HG03159 (cell line): Measurements from ENCODE around the gene FAM240A.

ENCODE experiments used
- ATAC-seq: cut with Tn5 transposase; IDR thresholded peaks from one replicate; pipeline ENCODE4 v1.9.1; 2021; ENCODE audit warnings: mild to moderate bottlenecking, moderate library complexity; ENCODE audit not compliant: unreplicated experiment

The FAM240A gene

GRCh38 chr3:46661776-46662766 lies 49.7 kb downstream of the FAM240A start:
- ATAC-seq: no peak

GRCh38 chr3:46662771-46663551 lies 50.6 kb downstream of the FAM240A start:
- no peak for ATAC-seq

GRCh38 chr3:46663591-46664135 lies 51.3 kb downstream of the FAM240A start:
- ATAC-seq: no peak

GRCh38 chr3:46664188-46664970 lies 52.1 kb downstream of the FAM240A start:
- no peak for ATAC-seq

- no peak for ATAC-seq
Measured at GRCh38 chr3:46664971-46665762, 52.8 kb downstream of the FAM240A start.

GRCh38 chr3:46665763-46666452 lies 53.6 kb downstream of the FAM240A start:
- ATAC-seq: no peak

GRCh38 chr3:46666453-46666845 lies 54.1 kb downstream of the FAM240A start:
- ATAC-seq: no peak

- ATAC-seq: no peak
Measured at GRCh38 chr3:46667061-46667621, 54.8 kb downstream of the FAM240A start.

GRCh38 chr3:46667657-46668056 lies 55.3 kb downstream of the FAM240A start:
- no peak for ATAC-seq

GRCh38 chr3:46668116-46668515 lies 55.8 kb downstream of the FAM240A start:
- ATAC-seq: no peak

- ATAC-seq: no peak
Measured at GRCh38 chr3:46668591-46668990, 56.3 kb downstream of the FAM240A start.

GRCh38 chr3:46669191-46669999 lies 57.1 kb downstream of the FAM240A start:
- ATAC-seq: no peak

- ATAC-seq: no peak
Measured at GRCh38 chr3:46670000-46670890, 57.9 kb downstream of the FAM240A start.

- no peak for ATAC-seq
Measured at GRCh38 chr3:46670891-46671427, 58.6 kb downstream of the FAM240A start.

- ATAC-seq: no peak
Measured at GRCh38 chr3:46671541-46672348, 59.4 kb downstream of the FAM240A start.

- no peak for ATAC-seq
Measured at GRCh38 chr3:46672349-46672695, 60.0 kb downstream of the FAM240A start.
